Heart left ventricle (tissue), 16 donors: Measurements from ENCODE around the gene TUBB. TPM values are rescaled to one million over a fixed set of nuclear protein-coding genes. Genes with fewer than 3 reads are reported as not detected.
A peak's percentile ranks its signal among the peaks of the same experiment; 100 is the strongest.

Source experiments
- ATAC-seq, 4 donors: fragments of 200-7000 bp; cut with Tn5 transposase; one replicate each; pipeline ENCODE4 v1.9.1; 2020 to 2022; ENCODE audit warnings: moderate library complexity in 4 of 4, mild to moderate bottlenecking in 3 of 4, moderate number of reproducible peaks in 1 of 4
- DNase-seq, 5 donors: peaks; one replicate each; pipeline ENCODE4 v3.0.0-alpha.2; 2020
- H3K27ac ChIP-seq, 12 donors: fragments of 200-600 bp; sonication (generic) in 4 of 12; one replicate each; pipeline versions ENCODE4 v1.5.0 to v1.8.0; 2016 to 2022; ENCODE audit warnings: mild to moderate bottlenecking in 2 of 12
- H3K27me3 ChIP-seq, 9 donors: fragments of 200-600 bp; sonication (generic) in 2 of 9; one replicate each; pipeline versions ENCODE4 v1.5.1 to v1.8.0; 2016 to 2022; ENCODE audit warnings: mild to moderate bottlenecking in 3 of 9
- H3K36me3 ChIP-seq, 9 donors: fragments of 200-600 bp; sonication (generic) in 2 of 9; one replicate each; pipeline versions ENCODE4 v1.5.0 to v1.8.0; 2018 to 2022; ENCODE audit warnings: mild to moderate bottlenecking in 2 of 9
- H3K4me1 ChIP-seq, 12 donors: fragments of 200-600 bp; sonication (generic) in 4 of 12; one replicate each; pipeline versions ENCODE4 v1.5.0 to v1.8.0; 2016 to 2022; ENCODE audit warnings: mild to moderate bottlenecking in 3 of 12
- H3K4me3 ChIP-seq, 12 donors: fragments of 200-600 bp; sonication (generic) in 4 of 12; one replicate each; pipeline versions ENCODE4 v1.5.0 to v1.8.0; 2017 to 2022; ENCODE audit warnings: mild to moderate bottlenecking in 9 of 12, moderate library complexity in 4 of 12
- H3K9me3 ChIP-seq, 12 donors: fragments of 200-600 bp; sonication (generic) in 4 of 12; one replicate each; pipeline versions ENCODE4 v1.5.0 to v1.8.0; 2016 to 2022; ENCODE audit warnings: mild to moderate bottlenecking in 1 of 12
- POLR2A ChIP-seq, 2 donors: fragments of 450-650 bp; IDR thresholded peaks; one replicate each; pipeline ENCODE4 v1.6.1; 2017; ENCODE audit warnings: antibody characterized with exemption in 2 of 2, mild to moderate bottlenecking in 2 of 2, moderate library complexity in 2 of 2
- WGBS, 4 donors: extraction: QIAGEN DNeasy Blood & Tissue Kit in 2 of 4; methylation state at CpG; one replicate each; pipeline versions ENCODE4 v1.1.5 to v1.1.7; 2013 to 2018; 5-methylcytosine and 5-hydroxymethylcytosine counted together
- intact Hi-C, 10 donors: fragments of 100-400 bp; cut with DNase I; formaldehyde crosslinking; loops; one replicate each; pipeline versions ENCODE4 v1.11.1 to v1.14.2; 2022
- polyA plus RNA-seq, 2 donors: library from polyadenylated mRNA; stranded (reverse); fragments of 200-250 nt; gene quantifications; one replicate each; pipeline ENCODE4 v1.2.3, GENCODE V29; 2013
- total RNA-seq, 9 donors: library from RNA; depleted of rRNA in 2 of 9; stranded (reverse); fragments of >200 nt in 2 of 9; fragmentation: NEBNext Ultra II Directional in 3 of 9; extraction: Animal tissue kit (Norgen Biotek cat#: 25700) in 3 of 9; gene quantifications; one replicate each; pipeline versions ENCODE4 v1.1.0 to v1.2.4, GENCODE V29; 2016 to 2023
- TF ChIP-seq, protein P1 (sequence below), 12 donors: fragments of 200-600 bp; sonication (generic) in 4 of 12; IDR thresholded peaks; one replicate each; pipeline versions ENCODE4 v1.5.0 to v1.8.0; 2018 to 2022; ENCODE audit warnings: antibody characterized with exemption in 12 of 12, mild to moderate bottlenecking in 5 of 12
- donor health status: ischemic (EF 13 %, LVEDD 7.1; RV severe dilation, severe dysfunction).
- donor health status: healthy with polysubstance abuse.
- donor health status: DM: no; HTN: yes; CAD: no.
- donor health status: DM: no; HTN: no; CAD: no.
- donor health status: ischemic (EF 25% LVEDD 6.9; RV normal size, moderate dysfunction).
- donor health status: ischemic (EF 25% LVEDD 5.7; RV mildly dilated, moderate dysfunction).
- donor health status: healthy.
- donor health status: DM: yes; HTN: yes; CAD: no.
- donor health status: ischemic (EF 35%, LVEDD 5.7; RV mildly dilated, moderate dysfunction).
- donor health status: nonischemic (EF 11% LVEDD 7.7; RV severe dilation, severe dysfunction).
- donor health status: DM: yes; HTN: yes; CAD: no.
- donor health status: PGD.
- donor health status: ischemic (EF 29% LVEDD 5.4; RV normal size, mild dysfunction).
- donor health status: nonischemic (EF 23%, LVEDD 6.1; RV moderate dilation, normal function).

TUBB gene
- total and polyA plus RNA-seq, 11 donors: 183 to 497 (median 238) TPM

DNA sequence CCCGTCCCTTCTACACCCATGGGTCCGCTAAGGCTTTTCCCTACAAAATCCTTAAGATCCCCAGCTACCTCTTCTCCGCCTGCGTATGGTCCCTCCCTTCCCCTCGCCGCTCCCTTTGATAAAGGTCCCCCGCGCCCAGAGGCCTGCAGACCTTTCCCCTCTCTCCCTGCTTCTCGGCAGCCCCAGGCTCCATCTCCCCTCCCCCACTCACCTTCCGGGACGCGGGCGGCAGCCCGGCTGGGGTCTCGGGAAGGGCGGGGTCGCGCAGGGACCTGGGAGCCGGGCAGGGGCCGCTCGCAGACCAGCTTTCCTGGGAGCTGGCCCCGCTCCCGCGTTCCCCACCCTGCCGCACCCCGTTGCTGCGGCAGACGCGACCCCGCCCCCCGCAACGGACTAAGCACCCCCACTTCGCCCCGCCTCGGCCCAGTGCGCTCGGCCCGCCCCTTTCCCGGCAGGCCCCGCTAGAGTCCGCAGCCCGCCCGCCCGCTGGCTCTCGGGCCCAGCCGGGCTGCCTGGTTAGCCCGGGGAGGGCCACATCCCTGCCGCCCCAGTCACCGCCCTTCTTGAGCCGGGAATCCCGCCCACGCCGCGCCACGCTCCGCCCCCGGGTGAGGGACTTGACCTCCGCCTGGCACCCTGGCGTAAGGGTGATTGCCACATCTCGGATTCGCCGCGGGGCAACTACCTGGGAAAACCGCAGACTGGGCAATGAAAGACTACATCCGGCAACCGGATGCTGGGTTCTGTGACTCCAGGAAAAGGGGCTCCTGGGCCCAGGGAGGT, 22.4 kb downstream of the TUBB start, which contains the start of gene FLOT1:
Gene FLOT1, minus strand, starts transcription at position 372 of the 783 bp plus-strand sequence. CDS start 498 bp downstream, outside the sequence.
- H3K4me1 ChIP-seq: peaks cover 3 to 63% (median 37%) of the 10 kb centered on the region in 12 donors
- peak; percentile 97 to 99 (median 98) for DNase-seq
- H3K27me3 ChIP-seq: no peaks in the 10 kb centered on the region
- TF ChIP-seq POLR2A (IDR thresholded peaks at IDR 0.05): peak in 1 of 2 donors; percentile 64
- TF ChIP-seq, protein P1, sequence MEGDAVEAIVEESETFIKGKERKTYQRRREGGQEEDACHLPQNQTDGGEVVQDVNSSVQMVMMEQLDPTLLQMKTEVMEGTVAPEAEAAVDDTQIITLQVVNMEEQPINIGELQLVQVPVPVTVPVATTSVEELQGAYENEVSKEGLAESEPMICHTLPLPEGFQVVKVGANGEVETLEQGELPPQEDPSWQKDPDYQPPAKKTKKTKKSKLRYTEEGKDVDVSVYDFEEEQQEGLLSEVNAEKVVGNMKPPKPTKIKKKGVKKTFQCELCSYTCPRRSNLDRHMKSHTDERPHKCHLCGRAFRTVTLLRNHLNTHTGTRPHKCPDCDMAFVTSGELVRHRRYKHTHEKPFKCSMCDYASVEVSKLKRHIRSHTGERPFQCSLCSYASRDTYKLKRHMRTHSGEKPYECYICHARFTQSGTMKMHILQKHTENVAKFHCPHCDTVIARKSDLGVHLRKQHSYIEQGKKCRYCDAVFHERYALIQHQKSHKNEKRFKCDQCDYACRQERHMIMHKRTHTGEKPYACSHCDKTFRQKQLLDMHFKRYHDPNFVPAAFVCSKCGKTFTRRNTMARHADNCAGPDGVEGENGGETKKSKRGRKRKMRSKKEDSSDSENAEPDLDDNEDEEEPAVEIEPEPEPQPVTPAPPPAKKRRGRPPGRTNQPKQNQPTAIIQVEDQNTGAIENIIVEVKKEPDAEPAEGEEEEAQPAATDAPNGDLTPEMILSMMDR (IDR thresholded peaks at IDR 0.05): peak in 2 of 12 donors; percentile 6 to 21
- peaks cover 0 to 41% (median 39%) of the 10 kb centered on the region in 9 donors for H3K36me3 ChIP-seq
- ATAC-seq: peak; percentile 88 to 95 (median 91)
- WGBS, 4 donors: 0 to 2% (median 1%) methylated on average over 22 to 66 of the region's 66 CpGs
- H3K9me3 ChIP-seq: no peaks in the 10 kb centered on the region
- H3K27ac ChIP-seq: peak within 1 kb of the TSS; percentile 92 to 99 (median 97)
- peak within 1 kb of the TSS; percentile 46 to 95 (median 86) for H3K4me3 ChIP-seq
- intact Hi-C loops: loop anchor here (2.0 to 10.0 kb wide), 15 partner anchors 20 to 342 kb away; partner anchors contain the start of genes MRPS18B (in 1 of the 10), PPP1R10 (in 1 of the 10) and TUBB (in 1 of the 10)

DNA sequence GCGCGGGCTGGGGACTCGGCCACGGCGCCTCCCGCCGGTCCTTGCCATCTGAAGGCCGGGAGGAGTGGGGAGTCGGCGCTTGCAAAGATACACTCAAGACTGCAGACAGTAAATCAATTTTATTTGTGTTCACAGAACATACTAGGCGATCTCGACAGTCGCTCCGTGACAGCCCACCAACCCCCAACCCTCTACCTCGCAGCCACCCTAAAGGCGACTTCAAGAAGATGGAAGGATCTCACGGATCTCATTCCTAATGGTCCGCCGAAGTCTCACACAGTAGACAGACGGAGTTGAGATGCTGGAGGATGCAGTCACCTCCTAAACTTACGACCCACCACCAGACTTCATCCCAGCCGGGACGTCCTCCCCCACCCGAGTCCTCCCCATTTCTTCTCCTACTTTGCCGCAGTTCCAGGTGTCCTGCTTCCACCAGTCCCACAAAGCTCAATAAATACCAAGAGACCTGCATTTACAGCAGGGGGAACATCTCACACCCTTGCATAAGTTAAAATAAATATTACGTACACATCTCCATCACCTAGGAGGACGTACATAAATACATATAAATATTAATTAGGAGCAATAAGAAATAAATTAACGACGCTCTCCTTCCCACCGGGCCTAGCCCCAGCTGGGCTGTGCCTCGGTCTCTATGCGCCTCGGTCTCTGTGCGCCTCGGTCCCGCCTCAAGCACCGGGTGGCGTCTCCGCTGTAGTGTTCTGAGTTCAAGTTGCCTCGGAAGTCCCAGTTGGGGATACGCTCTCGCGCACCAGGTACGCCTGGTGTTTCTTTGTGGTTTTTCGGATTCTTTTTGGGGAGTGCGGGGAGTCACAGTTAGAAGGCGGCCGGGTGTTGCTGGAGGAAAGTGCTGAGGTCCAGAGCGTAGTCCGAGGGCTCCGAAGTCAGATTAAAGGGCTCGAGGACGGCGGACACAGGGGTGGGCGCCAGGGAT, 23.2 kb downstream of the TUBB start:
- ATAC-seq (peak in 3 of 4 donors; percentile 4 to 19 (median 13)), DNase-seq (peak in 4 of 5 donors; percentile 45 to 75 (median 49))
- no peak for TF ChIP-seq POLR2A (IDR thresholded peaks at IDR 0.05)
- TF ChIP-seq, protein P1 (IDR thresholded peaks at IDR 0.05): no peak
- Histone ChIP-seq H3K4me3 (peak overlapping the region; percentile 46 to 95 (median 86)), H3K4me1 (peaks cover 3 to 63% (median 31%) of the 10 kb centered on the region in 12 donors), H3K27me3 (no peaks in the 10 kb centered on the region), H3K36me3 (peaks cover 0 to 32% (median 31%) of the 10 kb centered on the region in 9 donors), H3K9me3 (no peaks in the 10 kb centered on the region), H3K27ac (peak overlapping the region; percentile 92 to 99 (median 97))
- 2 to 4% (median 3%) methylated on average over 49 to 55 of the region's 55 CpGs for WGBS, 4 donors
- intact Hi-C loops: loop anchor here (1.0 to 10.0 kb wide), 16 partner anchors 21 to 341 kb away; partner anchors contain the start of genes MRPS18B (in 1 of the 10), PPP1R10 (in 1 of the 10) and TUBB (in 1 of the 10)

DNA sequence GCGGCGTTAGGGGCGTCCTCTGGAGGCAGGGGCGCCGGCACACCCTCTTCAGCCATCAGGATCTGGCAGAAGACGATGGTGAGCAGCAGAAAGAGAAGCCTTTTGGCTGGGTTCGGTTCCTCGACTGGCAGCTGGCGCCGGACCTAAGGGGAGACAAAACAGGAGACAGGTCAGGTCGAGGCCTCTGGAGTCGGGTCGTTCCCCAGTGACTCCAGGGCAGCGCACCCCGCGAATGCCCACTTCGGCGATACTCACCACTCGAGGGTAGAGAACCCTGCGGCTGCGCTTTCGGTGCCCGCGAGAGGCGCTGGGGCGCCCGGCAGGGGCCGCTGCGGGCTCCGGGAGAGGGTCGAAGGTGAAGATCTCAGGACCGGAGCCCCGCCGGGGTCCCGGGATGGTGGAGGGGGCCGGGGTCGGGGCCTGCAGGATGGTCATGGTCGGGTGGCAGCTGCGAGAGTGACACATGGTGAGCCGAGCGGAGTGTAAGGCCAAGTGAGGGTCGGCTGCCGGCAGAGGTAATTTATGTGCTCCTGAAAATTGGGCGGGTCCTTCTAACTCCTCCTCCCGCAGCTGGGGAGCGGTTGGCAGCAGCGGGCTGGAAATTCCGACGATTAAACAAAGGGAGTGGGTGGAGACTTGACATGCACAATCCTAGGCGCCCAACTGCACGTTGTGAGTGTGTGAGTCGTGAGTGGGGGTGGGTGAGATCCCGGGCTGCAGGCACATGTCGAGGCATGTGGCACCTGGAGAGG, 24.1 kb downstream of the TUBB start, which contains the start of gene IER3:
Gene IER3, minus strand, starts transcription at position 494 of the 752 bp plus-strand sequence. Its CDS starts 29 bp downstream, at position 465.
- Histone ChIP-seq H3K9me3 (no peaks in the 10 kb centered on the region), H3K27ac (peak within 1 kb of the TSS; percentile 92 to 99 (median 97)), H3K4me3 (peak within 1 kb of the TSS; percentile 46 to 95 (median 86)), H3K27me3 (no peaks in the 10 kb centered on the region), H3K4me1 (peaks cover 3 to 62% (median 30%) of the 10 kb centered on the region in 12 donors), H3K36me3 (peaks cover 0 to 23% (median 22%) of the 10 kb centered on the region in 9 donors)
- peak in 1 of 2 donors; percentile 91 for TF ChIP-seq POLR2A (IDR thresholded peaks at IDR 0.05)
- TF ChIP-seq, protein P1 (IDR thresholded peaks at IDR 0.05): peak; percentile 51 to 87 (median 64)
- ATAC-seq: peak; percentile 38 to 72 (median 56)
- WGBS, 4 donors: 1 to 2% (median 1%) methylated on average over 32 to 54 of the region's 54 CpGs
- intact Hi-C loops: loop anchor here (1.0 to 10.0 kb wide), 11 partner anchors 33 to 341 kb away; partner anchors contain the start of genes MRPS18B (in 1 of the 10) and PPP1R10 (in 1 of the 10)
- peak; percentile 90 to 93 (median 91) for DNase-seq
